GM18861 (cell line): Measurements from ENCODE around the gene TEC.
A peak's percentile ranks its signal among the peaks of the same experiment; 100 is the strongest.
"Not testable (repeated sequence)": the region's sequence is repeated elsewhere in the genome, so short reads cannot be mapped to it uniquely, and the experiment has no call there.

Source experiments
- ATAC-seq: cut with Tn5 transposase; IDR thresholded peaks from one replicate; pipeline ENCODE4 v1.9.1; 2021; ENCODE audit not compliant: unreplicated experiment

Gene TEC

DNA sequence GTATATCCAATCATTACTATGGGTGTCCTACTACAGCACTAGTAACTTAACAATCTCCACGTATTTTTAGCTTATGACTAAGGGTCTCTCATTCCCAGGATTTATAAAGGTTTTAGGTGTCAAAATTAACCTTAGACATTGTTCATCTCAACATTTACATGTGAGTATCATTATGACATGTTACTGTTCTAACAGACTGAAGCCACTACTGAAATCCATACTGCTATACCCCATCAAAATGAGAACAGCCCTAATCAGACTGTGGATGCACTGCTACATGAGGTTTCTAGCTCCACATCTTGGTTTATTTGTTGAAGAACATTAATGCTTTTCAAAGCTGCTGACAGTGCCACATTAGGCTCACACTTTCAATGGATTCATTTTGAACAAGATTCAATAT lies 100.0 kb downstream of the TEC start:
- ATAC-seq: no peak

DNA sequence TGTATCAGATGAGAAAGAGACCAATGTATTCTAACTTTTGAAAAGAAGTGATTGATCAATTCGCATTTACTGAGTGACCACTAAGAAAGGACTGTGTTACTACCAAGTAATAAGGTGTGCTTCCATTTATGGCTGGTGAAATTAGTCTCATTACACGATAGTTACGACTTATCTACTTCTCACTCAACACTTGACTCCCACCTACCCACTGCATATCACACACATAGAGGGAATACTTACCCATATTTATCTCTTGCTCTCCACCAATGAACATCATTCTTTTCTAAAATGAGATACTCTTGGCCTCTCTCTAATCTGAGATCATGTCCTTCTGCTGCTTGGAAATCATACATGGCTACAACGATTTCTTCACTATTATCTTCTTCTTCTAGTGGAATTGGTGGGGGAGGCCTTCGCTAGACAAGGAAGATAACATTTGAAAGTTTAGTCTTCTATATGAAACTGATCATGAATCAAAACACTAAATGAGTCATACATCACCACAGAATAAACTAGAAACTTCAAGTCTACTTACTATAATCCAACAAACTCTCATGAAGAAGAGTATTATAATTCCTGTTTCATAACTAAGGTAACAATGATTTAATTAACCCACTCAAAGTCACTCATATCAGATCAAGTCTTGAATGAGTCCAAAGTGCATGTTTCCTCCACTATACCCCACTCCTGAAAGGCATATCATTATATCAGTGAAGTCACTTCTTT lies 101.9 kb downstream of the TEC start:
- no peak for ATAC-seq

DNA sequence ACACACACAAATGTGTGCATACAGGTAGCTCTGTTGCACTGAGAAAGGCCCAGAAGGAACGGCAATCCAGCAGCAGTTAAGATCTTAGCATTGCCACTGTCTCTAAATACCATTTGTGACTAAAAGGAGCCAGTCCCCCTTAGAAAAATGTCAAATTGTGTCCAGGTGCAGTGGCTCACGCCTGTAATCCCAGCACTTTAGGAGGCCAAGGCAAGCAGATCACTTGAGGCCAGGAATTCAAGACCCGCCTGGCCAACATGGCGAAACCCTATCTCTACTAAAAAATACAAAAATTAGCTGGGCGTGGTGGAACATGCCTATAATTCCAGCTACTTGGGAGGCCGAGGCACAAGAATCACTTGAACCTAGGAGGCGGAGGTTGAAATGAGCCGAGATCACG lies 105.1 kb downstream of the TEC start:
- ATAC-seq: not testable (repeated sequence)

DNA sequence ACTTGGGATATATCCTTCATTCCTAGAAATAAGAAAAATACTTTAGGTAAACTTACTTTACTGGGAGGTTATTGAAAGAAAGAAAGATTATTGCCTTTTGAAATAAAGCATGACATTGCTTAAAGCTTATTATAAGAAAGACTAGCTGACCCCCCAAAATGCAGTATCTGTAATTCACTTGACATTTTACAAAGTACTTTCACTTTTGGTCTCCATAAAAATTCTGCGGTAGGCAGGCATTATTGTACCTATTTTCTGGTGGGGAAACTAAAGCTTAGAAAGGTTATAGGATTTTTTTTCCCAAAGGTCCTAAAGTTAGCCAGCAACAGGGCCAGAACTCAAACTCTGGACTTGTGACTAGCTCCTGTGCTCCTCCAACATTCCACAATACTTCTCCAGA lies 105.9 kb downstream of the TEC start:
- ATAC-seq: no peak

DNA sequence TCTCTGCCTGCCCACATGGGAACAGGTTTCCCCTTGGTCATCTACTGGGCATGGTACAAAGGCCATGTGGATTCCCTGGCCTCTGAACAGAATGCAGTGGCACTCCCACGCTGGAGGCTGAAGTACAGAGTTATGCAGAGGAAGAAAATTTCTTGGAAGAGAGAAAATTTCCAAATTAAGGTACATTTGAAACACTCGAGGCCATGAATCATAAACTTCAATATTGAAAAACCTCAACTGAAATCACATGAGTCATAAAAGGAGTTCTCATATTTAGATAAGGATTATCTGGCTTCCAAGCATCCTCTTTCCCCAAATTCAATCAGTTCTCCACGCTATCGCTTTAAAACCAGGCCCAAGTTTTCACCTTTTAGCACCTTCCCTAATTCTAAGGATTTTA lies 107.5 kb downstream of the TEC start:
- ATAC-seq: no peak

DNA sequence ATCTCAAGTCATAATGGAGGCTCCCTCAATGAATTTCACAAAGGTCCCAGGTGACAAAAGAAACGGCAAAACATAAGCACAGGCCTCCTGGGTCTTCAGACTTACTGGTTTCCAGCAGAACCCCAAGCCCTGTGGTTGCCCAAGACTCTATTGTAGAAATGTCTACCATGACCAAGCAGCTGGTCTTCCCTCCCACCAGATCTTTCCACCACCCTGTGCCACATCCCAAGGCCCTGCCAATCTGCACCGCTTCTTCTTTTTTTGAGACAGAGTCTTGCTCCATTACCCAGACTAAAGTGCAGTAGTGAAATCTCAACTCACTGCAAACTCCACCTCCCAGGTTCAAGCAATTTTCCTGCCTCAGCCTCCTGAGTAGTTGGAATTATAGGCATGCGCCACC lies 112.4 kb downstream of the TEC start:
- ATAC-seq: no peak

DNA sequence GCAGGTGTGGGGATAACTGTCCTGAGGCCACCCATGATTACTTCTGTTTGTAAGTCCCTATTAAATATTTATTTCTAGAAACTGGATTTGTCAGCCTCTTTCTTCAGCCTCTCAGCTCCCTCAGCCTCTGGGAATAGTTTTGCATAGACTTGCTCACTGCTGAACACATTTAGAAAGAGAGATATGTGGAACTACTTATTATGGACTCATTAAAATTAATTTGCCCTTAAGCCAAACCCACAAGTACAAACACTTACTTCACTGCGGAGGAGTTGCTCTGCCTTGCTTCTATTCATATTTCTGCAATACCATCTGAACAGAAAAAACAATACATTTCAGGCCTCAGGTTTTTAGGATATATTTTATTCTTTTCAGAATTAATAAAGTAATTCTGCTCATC lies 113.2 kb downstream of the TEC start:
- ATAC-seq: no peak

DNA sequence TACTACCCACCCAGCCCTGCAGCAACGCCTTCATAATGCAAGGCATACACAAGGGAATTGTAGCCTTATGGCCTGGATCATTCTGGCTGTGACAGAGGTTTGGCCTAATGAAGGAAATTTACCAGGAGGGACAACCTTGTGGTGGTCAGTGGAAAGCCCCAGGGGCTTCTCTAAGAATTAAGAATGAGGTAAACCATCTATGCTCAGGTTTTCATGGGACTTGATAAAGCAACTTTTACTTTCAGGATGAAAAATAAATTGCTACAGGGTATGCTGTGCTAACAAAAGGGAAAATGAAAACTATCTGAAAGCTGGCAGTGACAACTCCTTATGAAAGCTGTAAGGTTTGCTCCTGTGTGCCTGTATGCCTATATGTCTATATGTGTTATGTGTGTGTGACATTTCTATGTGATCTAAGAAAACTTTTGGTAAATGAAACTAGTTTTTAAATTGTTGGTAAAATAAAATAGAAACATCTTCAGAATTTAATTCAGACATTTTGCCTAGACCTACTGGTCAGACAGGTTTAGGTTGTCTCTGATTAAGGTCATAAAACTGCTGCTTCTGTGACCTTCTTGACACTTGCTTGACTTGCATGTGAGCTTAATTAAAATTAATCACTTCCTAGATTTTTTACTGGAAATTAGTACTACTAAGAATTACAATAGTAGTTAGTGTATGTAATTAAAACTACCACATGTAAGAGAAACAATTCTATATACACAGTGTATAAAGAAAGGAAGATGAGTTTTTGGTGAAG lies 115.7 kb downstream of the TEC start:
- peak; percentile 42 for ATAC-seq

DNA sequence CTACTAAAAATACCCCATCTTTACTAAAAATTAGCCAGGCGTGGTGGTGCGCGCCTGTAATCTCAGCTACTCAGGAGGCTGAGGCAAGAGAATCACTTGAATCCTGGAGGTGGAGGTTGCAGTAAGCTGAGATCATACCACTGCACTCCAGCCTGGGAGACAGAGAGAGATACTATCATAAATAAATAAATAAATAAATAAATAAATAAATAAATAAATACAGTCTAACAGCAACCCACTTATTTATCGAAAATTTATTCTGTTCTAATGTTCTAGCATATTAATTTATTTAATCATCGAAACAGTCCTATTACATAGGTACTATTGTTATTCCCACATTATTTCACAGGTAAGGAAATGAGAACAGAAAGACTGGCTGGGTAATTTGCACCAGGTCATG lies 117.4 kb downstream of the TEC start:
- no peak for ATAC-seq

DNA sequence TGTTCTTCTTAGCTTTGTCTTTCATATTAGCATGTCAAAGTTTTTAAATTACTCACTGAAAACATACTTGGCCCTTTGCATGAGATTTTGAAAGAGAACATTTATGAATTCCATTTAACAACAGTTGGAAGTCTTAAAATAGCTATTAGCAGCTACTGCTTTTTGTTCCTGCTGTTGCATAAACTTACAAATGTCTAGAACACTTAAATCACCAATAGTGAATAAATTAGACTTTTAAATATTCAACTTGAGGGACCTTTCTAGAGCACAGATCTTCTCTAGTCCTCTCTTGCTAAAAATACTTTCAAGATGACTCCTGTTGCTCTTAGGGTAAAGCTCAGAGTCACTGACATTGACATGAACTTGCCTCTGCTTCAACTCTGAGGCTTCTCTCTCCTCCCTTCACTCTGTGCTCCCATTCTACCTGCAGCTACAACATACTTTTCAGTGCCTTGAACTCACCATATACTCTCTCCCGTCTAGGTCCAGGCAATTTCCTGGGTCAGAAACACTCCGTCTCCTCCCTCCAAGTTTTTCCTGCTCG lies 119.7 kb downstream of the TEC start:
- no peak for ATAC-seq

DNA sequence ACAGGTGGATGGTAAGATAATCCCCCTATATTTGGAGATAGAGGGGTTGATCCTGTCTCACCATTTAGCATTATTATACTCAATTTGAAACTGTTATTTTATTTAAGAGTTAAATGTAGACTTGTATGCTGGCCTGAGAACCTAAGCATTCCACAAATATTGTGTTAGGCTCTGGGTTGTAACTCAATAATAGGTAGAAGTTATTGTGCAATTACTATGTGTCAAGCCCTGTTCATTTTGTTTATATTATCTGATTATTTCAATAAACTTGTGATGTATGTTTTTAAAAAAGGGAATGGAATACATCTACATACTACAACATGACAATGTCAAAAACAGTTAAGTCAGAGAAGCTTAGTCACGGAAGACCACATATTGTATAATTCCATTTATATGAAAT lies 122.0 kb downstream of the TEC start:
- ATAC-seq: no peak

DNA sequence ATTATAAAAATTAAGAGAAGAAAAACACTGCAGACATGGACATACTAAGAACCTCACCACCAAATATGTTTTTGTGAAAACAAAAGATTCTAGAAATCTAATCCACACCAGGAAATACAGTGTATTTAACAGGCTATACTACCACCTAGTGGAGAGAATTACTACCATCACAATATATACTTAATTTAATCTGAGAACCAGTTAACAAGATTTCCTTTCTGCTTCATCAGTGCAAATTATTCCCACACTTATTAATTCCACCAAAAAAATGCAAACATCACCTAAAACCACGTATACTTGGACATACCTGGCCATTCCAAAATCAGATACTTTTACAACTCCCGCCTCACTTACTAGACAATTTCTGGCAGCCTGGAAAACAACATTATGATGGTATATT lies 128.6 kb downstream of the TEC start:
- no peak for ATAC-seq

DNA sequence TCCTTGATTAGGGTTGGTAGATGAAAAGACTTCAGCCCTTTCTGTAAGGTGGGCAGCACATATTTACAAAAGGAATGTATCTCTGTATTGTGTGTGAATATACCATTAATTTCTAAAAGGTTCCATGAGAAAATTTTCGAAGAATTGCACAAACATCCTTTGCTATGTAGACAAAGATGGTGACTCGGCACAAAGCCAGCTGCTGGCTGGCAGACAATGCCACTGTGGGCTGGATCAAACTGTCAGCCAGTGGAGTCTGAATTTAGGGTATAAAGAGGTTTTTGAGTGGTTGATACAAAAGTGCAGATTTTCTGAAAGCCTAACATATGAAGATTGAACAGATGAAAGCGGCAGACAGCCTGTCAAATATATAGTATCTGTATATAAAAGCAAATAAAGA lies 129.9 kb downstream of the TEC start:
- no peak for ATAC-seq

DNA sequence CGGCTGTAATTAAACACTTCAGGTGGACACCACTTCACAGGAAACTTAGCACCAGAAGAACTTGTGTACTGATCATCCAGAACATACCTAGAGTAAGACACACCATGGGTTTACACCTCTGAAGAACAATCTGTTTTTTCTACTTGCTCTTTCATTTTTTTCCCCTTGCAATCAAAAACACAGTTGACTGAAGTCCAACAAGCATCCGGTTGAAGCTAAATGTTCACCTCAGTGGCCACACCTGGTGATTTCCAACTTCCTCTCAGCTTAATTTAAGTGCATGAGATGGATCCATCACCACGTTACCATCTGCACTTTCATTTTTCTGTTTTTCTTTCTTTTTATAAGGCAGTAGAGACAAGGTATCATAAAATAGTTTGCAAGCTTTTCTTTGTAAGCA lies 130.7 kb downstream of the TEC start:
- peak; percentile 82 for ATAC-seq

DNA sequence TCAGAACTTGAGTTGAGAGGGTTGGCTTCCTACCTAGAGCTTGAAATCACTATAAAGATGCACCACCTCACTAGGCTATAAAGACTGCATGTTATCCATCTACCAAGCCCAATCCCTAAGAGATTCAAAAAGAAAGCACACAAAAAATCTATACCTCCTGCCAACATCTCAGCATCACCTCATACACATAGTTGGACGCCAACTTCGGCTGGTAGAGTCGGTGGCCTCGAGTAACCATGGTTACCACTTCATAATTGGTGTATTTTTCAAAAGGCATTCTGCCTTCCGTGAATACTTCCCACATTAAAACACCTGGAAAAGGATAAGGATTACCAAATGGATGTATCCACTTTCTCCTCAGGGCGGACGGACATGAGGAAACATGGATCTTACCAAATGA lies 131.1 kb downstream of the TEC start:
- no peak for ATAC-seq

DNA sequence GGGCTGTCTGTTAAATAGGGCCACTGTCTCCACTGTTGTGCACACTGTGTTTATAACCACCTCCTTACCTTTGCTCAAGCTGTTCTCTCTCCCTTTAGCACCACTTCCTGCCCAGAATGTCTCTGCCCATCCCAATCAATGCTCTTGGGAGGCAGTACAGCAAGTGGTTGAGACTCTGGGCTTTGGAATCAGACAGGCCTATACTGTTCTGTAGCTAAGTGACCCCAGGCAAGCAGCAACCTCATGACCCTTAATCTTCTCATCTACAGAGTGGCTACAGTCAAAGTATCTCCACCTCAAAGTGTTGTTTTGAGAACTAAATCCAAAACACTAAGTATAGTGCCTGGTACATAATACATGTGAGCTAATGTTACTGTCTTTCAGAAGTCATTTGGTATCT lies 131.8 kb downstream of the TEC start:
- ATAC-seq: no peak

DNA sequence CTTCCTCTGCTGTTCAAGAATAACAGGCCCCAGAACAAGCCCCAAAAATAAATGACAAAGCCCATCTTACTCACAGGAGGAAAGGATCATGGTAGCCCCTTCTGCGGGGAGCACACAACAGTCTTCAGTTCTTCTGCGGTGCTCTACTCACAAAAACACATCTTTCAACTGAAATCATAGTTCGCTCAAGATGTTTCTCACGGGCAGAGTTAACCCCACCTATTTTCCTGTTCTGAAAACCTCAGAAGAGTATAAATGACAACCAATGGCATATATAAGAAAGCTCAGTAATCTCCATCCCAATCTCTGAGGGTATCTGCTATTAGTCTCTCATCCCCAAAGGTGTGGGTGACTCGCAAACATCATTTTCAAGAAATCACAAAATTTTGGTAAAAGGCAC lies 135.6 kb downstream of the TEC start, which contains the start of gene TXK:
Gene TXK, minus strand, starts transcription at position 170 of the 400 bp plus-strand sequence. Its CDS starts 80 bp downstream, at position 90.
- no peak for ATAC-seq

DNA sequence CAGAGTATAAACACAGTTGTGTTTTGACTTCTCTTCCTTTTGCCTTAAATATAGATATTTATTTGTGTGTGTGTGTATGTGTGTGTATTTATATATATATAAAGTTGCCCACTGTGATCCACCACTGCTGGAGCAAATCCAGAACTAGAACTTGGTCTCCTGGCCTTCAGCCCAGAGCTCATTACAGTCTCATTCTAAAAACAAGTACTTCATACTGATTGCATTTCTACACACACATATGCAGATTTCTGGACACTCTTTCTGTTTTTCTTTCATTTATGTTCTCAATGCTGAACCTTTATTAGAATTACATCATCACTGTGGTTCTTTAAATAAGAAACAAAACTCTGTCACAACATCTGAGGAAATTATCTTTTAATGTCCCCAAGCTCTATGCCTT lies 136.0 kb downstream of the TEC start:
- ATAC-seq: no peak

DNA sequence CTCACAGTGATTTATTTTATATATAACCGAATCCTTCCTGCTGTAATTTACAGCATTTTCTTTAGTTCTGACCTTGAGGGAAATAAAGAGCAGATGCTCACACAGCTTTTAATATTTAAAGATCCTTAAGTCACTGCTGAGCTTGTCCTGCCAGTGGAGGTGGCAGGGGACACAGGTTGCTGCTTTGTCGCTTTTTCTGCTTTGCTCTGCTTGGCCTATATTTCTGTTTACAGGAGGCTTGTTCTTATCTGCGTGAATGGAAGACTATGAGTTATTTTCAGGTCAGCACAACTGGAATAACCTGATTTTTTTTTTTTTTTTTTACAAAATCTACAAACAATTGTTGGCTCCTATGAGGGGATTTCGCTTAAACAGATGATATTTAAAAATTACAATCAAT lies 137.9 kb downstream of the TEC start:
- ATAC-seq: no peak

DNA sequence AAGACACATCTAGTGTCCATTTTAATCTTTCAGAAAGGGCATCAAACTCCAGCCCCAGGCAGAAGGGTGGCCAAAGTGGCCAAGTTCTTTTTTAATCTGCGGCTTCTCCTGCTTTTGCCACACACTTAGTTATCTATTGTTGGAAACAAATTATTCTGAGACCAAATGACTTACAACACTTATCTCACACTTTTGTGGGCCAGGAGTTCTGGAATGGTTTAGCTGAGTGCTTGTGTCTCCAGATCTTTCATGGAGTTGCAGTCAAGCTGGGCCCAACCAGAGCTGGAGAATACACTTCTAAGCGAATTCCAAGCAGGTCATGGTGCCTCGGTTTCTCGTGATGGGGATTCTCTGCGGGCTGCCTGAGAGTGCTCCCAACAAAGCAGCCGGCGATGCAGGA lies 139.5 kb downstream of the TEC start:
- no peak for ATAC-seq

DNA sequence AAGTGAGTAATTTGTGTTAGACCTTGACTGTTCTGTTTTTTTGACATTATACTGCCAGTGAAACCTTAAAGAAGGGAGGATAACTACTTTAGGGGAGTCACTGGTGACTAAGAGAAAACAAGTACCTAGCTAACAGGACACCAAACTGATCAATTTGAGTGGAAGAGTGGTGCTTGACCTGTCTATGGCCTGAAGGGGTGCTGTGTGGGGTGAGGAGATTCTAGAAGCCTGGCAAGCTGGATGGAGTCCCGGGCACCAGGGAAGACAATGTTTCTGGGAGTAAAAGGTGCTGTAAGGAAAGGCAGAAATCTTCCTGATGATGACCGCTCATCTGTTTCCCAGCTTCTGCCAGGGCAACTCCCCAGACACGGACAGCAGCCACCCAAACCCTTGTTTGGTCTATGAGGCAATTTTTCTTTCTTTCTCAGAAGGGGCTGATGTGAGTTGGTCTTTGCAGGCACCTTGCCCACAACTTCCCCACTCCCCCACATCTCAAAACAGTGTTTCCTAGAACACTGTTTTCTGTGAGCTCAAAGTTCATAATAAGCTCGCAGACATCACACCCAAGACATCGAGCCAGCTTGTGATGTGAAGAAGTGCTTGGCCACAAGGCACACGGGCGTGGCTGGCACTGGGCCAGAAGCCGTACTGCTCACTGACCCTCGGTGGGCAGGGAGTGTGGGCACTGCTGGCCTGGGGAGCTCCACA lies 140.2 kb downstream of the TEC start:
- no peak for ATAC-seq
